Esophagus squamous epithelium (tissue), 5 donors: Measurements from ENCODE around the gene MRRF. TPM values are rescaled to one million over a fixed set of nuclear protein-coding genes. Genes with fewer than 3 reads are reported as not detected.

Experiments
- DNase-seq: peaks from one replicate; lab custom pipeline; 2025; lab: John Stamatoyannopoulos, UW
- H3K27ac ChIP-seq, 4 donors: fragments of 200-600 bp; sonication (generic); one replicate each; pipeline ENCODE4 v1.5.1; 2016 to 2019; ENCODE audit warnings: mild to moderate bottlenecking in 1 of 4
- H3K27me3 ChIP-seq, 4 donors: fragments of 200-600 bp; sonication (generic); 1 replicate in 3 of 4; 2 replicates in 1 of 4; pipeline versions ENCODE4 v1.5.1 to v1.6.0; 2017 to 2021; ENCODE audit warnings: antibody characterized with exemption in 1 of 4
- H3K36me3 ChIP-seq, 3 donors: fragments of 200-600 bp; sonication (generic); one replicate each; pipeline ENCODE4 v1.5.1; 2016 to 2019
- H3K4me1 ChIP-seq, 3 donors: fragments of 200-600 bp; sonication (generic); one replicate each; pipeline ENCODE4 v1.5.1; 2017 to 2019
- H3K4me3 ChIP-seq, 4 donors: fragments of 200-600 bp; sonication (generic); 1 replicate in 3 of 4; 2 replicates in 1 of 4; pipeline ENCODE4 v1.5.1; 2016 to 2019; ENCODE audit warnings: mild to moderate bottlenecking in 2 of 4, moderate library complexity in 1 of 4
- H3K9me3 ChIP-seq, 3 donors: fragments of 200-600 bp; sonication (generic); one replicate each; pipeline ENCODE4 v1.5.1; 2016 to 2019
- CTCF ChIP-seq, 6 experiments: fragments of 450-650 bp in 4 of 6; fragments of 200-600 bp in 2 of 6; sonication (generic) in 2 of 6; IDR thresholded peaks; one replicate each; pipeline ENCODE4 v1.5.1; 2016 to 2019; ENCODE audit warnings: antibody characterized with exemption in 6 of 6, mild to moderate bottlenecking in 4 of 6, moderate library complexity in 4 of 6
- POLR2A ChIP-seq, 4 donors: fragments of 450-650 bp; IDR thresholded peaks; one replicate each; pipeline ENCODE4 v1.6.1; 2017; ENCODE audit warnings: antibody characterized with exemption in 4 of 4, mild to moderate bottlenecking in 4 of 4, moderate library complexity in 3 of 4
- WGBS, 2 donors: methylation state at CpG; one replicate each; pipeline ENCODE4 v1.1.5; 2018; 5-methylcytosine and 5-hydroxymethylcytosine counted together
- intact Hi-C: fragments of 100-400 bp; cut with DNase I; formaldehyde crosslinking; loops from one replicate; pipeline ENCODE4 v1.15.0; 2022
- total RNA-seq, 4 donors: library from RNA; depleted of rRNA; stranded (reverse); fragments of >200 nt; gene quantifications; one replicate each; pipeline ENCODE4 v1.1.0, GENCODE V29; 2016
- donor health status: DM: yes; HTN: yes; CAD: no.

MRRF gene
- total RNA-seq, 4 donors from 2014 or later, result 23.9 to 48.6 (median 40.4) TPM

GRCh38 chr9:122274055-122274454 lies 9.4 kb downstream of the MRRF start:
- Histone ChIP-seq H3K27me3 (no peaks in the 10 kb centered on the region), H3K36me3 (peaks cover 0 to 64% (median 0%) of the 10 kb centered on the region in 3 donors), H3K4me3 (no peak overlapping the region), H3K9me3 (peaks cover 0 to 12% (median 4%) of the 10 kb centered on the region in 3 donors), H3K4me1 (peaks cover 0 to 11% (median 0%) of the 10 kb centered on the region in 3 donors), H3K27ac (no peak overlapping the region)
- TF ChIP-seq CTCF (IDR thresholded peaks at IDR 0.05), result no peak
- TF ChIP-seq POLR2A (IDR thresholded peaks at IDR 0.05), result no peak
- no peak for DNase-seq
- intact Hi-C loops, result no loop called here
- WGBS, 2 donors, result 85 to 94% methylated on average over 2 of the region's 2 CpGs

GRCh38 chr9:122276096-122276495 lies 11.4 kb downstream of the MRRF start:
- no peak for DNase-seq
- peaks cover 0 to 11% (median 0%) of the 10 kb centered on the region in 3 donors for H3K4me1 ChIP-seq
- TF ChIP-seq CTCF (IDR thresholded peaks at IDR 0.05), result no peak
- TF ChIP-seq POLR2A (IDR thresholded peaks at IDR 0.05), result no peak
- H3K27ac ChIP-seq, result no peak overlapping the region
- H3K4me3 ChIP-seq, result no peak overlapping the region
- 79 to 91% methylated on average over 7 of the region's 7 CpGs for WGBS, 2 donors
- peaks cover 0 to 12% (median 4%) of the 10 kb centered on the region in 3 donors for H3K9me3 ChIP-seq
- no peaks in the 10 kb centered on the region for H3K27me3 ChIP-seq
- intact Hi-C loops, result no loop called here
- H3K36me3 ChIP-seq, result peaks cover 0 to 74% (median 0%) of the 10 kb centered on the region in 3 donors

GRCh38 chr9:122277285-122277897 lies 12.7 kb downstream of the MRRF start:
- peaks cover 0 to 12% (median 4%) of the 10 kb centered on the region in 3 donors for H3K9me3 ChIP-seq
- 91 to 98% methylated on average over 10 of the region's 10 CpGs for WGBS, 2 donors
- peaks cover 0 to 7% (median 0%) of the 10 kb centered on the region in 3 donors for H3K4me1 ChIP-seq
- peaks cover 0 to 74% (median 0%) of the 10 kb centered on the region in 3 donors for H3K36me3 ChIP-seq
- H3K4me3 ChIP-seq, result no peak overlapping the region
- TF ChIP-seq CTCF (IDR thresholded peaks at IDR 0.05) (no peak), POLR2A (IDR thresholded peaks at IDR 0.05) (no peak)
- H3K27ac ChIP-seq, result no peak overlapping the region
- no peak for DNase-seq
- H3K27me3 ChIP-seq, result no peaks in the 10 kb centered on the region
- intact Hi-C loops, result no loop called here

- Histone ChIP-seq H3K27ac (no peak overlapping the region), H3K4me1 (no peaks in the 10 kb centered on the region), H3K9me3 (peaks cover 0 to 12% (median 4%) of the 10 kb centered on the region in 3 donors), H3K36me3 (peaks cover 3 to 80% (median 12%) of the 10 kb centered on the region in 3 donors), H3K4me3 (no peak overlapping the region), H3K27me3 (no peaks in the 10 kb centered on the region)
- WGBS, 2 donors, result 68 to 83% methylated on average over 5 of the region's 5 CpGs
- intact Hi-C loops, result no loop called here
- no peak for TF ChIP-seq POLR2A (IDR thresholded peaks at IDR 0.05)
- no peak for TF ChIP-seq CTCF (IDR thresholded peaks at IDR 0.05)
- DNase-seq, result no peak
Measured at GRCh38 chr9:122281368-122281767, 16.7 kb downstream of the MRRF start.

GRCh38 chr9:122286764-122287163 lies 22.1 kb downstream of the MRRF start:
- no peak overlapping the region for H3K4me3 ChIP-seq
- H3K27ac ChIP-seq, result no peak overlapping the region
- TF ChIP-seq POLR2A (IDR thresholded peaks at IDR 0.05) (no peak), CTCF (IDR thresholded peaks at IDR 0.05) (no peak)
- intact Hi-C loops, result no loop called here
- no peak for DNase-seq
- no peaks in the 10 kb centered on the region for H3K27me3 ChIP-seq
- no peaks in the 10 kb centered on the region for H3K4me1 ChIP-seq
- WGBS, 2 donors, result 84 to 85% methylated on average over 1 of the region's 1 CpG
- H3K9me3 ChIP-seq, result no peaks in the 10 kb centered on the region
- peaks cover 8 to 100% (median 22%) of the 10 kb centered on the region in 3 donors for H3K36me3 ChIP-seq
